Panc1 (cell line): Measurements from ENCODE around the gene NBL1. TPM values are rescaled to one million over a fixed set of nuclear protein-coding genes. Genes with fewer than 3 reads are reported as not detected.

ENCODE experiments used
- ATAC-seq: fragments of 200-7000 bp; cut with Tn5 transposase; 2 replicates; pipeline ENCODE4 v1.9.1; 2020; ENCODE audit warnings: mild to moderate bottlenecking, moderate library complexity
- BruUV-seq: library from RNA; stranded (reverse); fragments of 400-500 nt; replicated peaks from 2 replicates; lab custom pipeline; 2021; lab: Mats Ljungman, UMichigan
- CTCF ChIA-PET: fragments of 300-600 bp; sonication (Branson Sonifier 250); formaldehyde crosslinking; loops from one replicate; lab custom pipeline; 2022; ENCODE audit warnings: antibody characterized with exemption; lab: Charles Lee
- POLR2A ChIA-PET: fragments of 300-600 bp; sonication (Branson Sonifier 250); formaldehyde crosslinking; loops from one replicate; lab custom pipeline; 2022; ENCODE audit warnings: antibody characterized with exemption; lab: Charles Lee
- DNase-seq: peaks from one replicate; pipeline ENCODE4 v3.0.0-alpha.2; 2010; ENCODE audit warnings: low read depth, low spot score
- H3K27ac ChIP-seq: 2 replicates; pipeline ENCODE4 v1.5.1; 2011; ENCODE audit warnings: mild to moderate bottlenecking, low read length, inconsistent platforms
- H3K27me3 ChIP-seq: fragments of 200-500 bp; sonication (Bioruptor generic); 2 replicates; pipeline ENCODE4 v1.6.0; 2014; ENCODE audit warnings: low read length, inconsistent platforms; ENCODE audit not compliant: control insufficient read depth, insufficient read depth
- H3K36me3 ChIP-seq: fragments of 200-500 bp; sonication (Bioruptor generic); 2 replicates; pipeline ENCODE4 v1.5.1; 2014; ENCODE audit warnings: inconsistent platforms, mild to moderate bottlenecking, low read length, moderate library complexity; ENCODE audit not compliant: control insufficient read depth, insufficient read depth
- H3K4me1 ChIP-seq: 2 replicates; pipeline ENCODE4 v1.5.1; 2011; ENCODE audit warnings: inconsistent platforms, mild to moderate bottlenecking, low read length, moderate library complexity; ENCODE audit not compliant: control insufficient read depth, insufficient read depth
- H3K4me3 ChIP-seq, 2 experiments: 2 replicates each; pipeline ENCODE4 v1.5.1; 2011 to 2012; ENCODE audit warnings: low read depth in 2 of 2, low read length in 2 of 2, mild to moderate bottlenecking in 2 of 2, inconsistent platforms in 1 of 2, moderate library complexity in 1 of 2
- H3K9me3 ChIP-seq: fragments of 200-500 bp; sonication (Bioruptor generic); 2 replicates; pipeline ENCODE4 v1.5.1; 2014; ENCODE audit warnings: low read depth, mild to moderate bottlenecking, inconsistent platforms, low read length, moderate library complexity; ENCODE audit not compliant: control insufficient read depth, insufficient read depth
- POLR2AphosphoS5 ChIP-seq: IDR thresholded peaks from 2 replicates; pipeline ENCODE4 v1.6.1; 2012; ENCODE audit warnings: mild to moderate bottlenecking, low read depth, low read length, moderate library complexity
- SIN3A ChIP-seq: IDR thresholded peaks from 2 replicates; pipeline ENCODE4 v1.6.1; 2012; ENCODE audit warnings: low read depth, mild to moderate bottlenecking, low read length, moderate library complexity, borderline replicate concordance; ENCODE audit not compliant: insufficient read depth
- TCF7L2 ChIP-seq: IDR thresholded peaks from 2 replicates; pipeline ENCODE4 v1.6.1; 2011; ENCODE audit warnings: mild to moderate bottlenecking, low read depth, low read length, inconsistent platforms
- in situ Hi-C: cut with HindIII; loops from 2 replicates; pipeline ENCODE4 v1.10.0; 2016; ENCODE audit warnings: low sequenced_read_pairs, low pct_unique_long_range_greater_than_20kb
- intact Hi-C: fragments of 100-400 bp; cut with micrococcal nuclease; formaldehyde crosslinking; loops from one replicate; pipeline ENCODE4 v1.10.0; 2022; ENCODE audit not compliant: unreplicated experiment
- total RNA-seq: library from RNA; stranded (reverse); gene quantifications from one replicate; pipeline ENCODE4 v1.2.1, GENCODE V29; 2021; ENCODE audit not compliant: unreplicated experiment
- TF ChIP-seq, protein P1 (sequence below), 2 experiments: IDR thresholded peaks; 2 replicates each; pipeline ENCODE4 v1.6.1; 2011 to 2012; ENCODE audit warnings: low read depth in 2 of 2, control low read depth in 1 of 2, low read length in 1 of 2, mild to moderate bottlenecking in 1 of 2, moderate library complexity in 1 of 2; ENCODE audit not compliant: insufficient read depth in 1 of 2
- TF ChIP-seq, protein P2 (sequence below): fragments of 450-650 bp; IDR thresholded peaks from 2 replicates; pipeline ENCODE4 v1.5.1; 2017; ENCODE audit warnings: mild to moderate bottlenecking

The NBL1 gene
- total RNA-seq, 1 experiment from 2014 or later, result 191 TPM

DNA sequence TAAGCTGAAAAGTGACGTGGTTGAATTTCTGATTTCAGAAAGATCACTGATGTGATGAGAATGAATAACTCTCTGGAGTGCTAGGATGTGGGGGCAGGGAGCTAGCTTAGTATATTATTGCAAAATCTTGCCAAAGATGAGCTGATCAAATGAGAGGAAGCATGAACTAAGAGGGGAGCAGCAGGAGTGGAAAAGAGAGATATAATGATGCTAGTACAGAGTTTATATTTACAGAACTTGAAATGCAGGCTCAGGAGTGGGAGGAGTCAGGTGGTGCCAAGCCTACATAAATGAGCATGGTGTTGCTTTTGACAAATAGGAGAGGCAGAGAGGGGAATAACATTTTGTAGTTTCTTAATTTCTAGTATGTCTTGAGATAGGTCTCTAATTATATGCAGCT lies 38.1 kb upstream of the NBL1 start:
- TF ChIP-seq TCF7L2 (no peak), SIN3A (no peak), POLR2AphosphoS5 (no peak)
- TF ChIP-seq, protein P1, sequence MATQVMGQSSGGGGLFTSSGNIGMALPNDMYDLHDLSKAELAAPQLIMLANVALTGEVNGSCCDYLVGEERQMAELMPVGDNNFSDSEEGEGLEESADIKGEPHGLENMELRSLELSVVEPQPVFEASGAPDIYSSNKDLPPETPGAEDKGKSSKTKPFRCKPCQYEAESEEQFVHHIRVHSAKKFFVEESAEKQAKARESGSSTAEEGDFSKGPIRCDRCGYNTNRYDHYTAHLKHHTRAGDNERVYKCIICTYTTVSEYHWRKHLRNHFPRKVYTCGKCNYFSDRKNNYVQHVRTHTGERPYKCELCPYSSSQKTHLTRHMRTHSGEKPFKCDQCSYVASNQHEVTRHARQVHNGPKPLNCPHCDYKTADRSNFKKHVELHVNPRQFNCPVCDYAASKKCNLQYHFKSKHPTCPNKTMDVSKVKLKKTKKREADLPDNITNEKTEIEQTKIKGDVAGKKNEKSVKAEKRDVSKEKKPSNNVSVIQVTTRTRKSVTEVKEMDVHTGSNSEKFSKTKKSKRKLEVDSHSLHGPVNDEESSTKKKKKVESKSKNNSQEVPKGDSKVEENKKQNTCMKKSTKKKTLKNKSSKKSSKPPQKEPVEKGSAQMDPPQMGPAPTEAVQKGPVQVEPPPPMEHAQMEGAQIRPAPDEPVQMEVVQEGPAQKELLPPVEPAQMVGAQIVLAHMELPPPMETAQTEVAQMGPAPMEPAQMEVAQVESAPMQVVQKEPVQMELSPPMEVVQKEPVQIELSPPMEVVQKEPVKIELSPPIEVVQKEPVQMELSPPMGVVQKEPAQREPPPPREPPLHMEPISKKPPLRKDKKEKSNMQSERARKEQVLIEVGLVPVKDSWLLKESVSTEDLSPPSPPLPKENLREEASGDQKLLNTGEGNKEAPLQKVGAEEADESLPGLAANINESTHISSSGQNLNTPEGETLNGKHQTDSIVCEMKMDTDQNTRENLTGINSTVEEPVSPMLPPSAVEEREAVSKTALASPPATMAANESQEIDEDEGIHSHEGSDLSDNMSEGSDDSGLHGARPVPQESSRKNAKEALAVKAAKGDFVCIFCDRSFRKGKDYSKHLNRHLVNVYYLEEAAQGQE (IDR thresholded peaks at IDR 0.05; ENCODE audit: insufficient read depth in 1 of 2, low read depth in 2 of 2, low read length in 1 of 2), result no peak
- TF ChIP-seq, protein P2, sequence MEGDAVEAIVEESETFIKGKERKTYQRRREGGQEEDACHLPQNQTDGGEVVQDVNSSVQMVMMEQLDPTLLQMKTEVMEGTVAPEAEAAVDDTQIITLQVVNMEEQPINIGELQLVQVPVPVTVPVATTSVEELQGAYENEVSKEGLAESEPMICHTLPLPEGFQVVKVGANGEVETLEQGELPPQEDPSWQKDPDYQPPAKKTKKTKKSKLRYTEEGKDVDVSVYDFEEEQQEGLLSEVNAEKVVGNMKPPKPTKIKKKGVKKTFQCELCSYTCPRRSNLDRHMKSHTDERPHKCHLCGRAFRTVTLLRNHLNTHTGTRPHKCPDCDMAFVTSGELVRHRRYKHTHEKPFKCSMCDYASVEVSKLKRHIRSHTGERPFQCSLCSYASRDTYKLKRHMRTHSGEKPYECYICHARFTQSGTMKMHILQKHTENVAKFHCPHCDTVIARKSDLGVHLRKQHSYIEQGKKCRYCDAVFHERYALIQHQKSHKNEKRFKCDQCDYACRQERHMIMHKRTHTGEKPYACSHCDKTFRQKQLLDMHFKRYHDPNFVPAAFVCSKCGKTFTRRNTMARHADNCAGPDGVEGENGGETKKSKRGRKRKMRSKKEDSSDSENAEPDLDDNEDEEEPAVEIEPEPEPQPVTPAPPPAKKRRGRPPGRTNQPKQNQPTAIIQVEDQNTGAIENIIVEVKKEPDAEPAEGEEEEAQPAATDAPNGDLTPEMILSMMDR, result no peak
- ATAC-seq, result no peak
- POLR2A ChIA-PET, result interaction anchor here (0.6 kb wide), 1 partner anchor 99 kb away, joined by 3 read pairs; no protein-coding TSS in a partner anchor

DNA sequence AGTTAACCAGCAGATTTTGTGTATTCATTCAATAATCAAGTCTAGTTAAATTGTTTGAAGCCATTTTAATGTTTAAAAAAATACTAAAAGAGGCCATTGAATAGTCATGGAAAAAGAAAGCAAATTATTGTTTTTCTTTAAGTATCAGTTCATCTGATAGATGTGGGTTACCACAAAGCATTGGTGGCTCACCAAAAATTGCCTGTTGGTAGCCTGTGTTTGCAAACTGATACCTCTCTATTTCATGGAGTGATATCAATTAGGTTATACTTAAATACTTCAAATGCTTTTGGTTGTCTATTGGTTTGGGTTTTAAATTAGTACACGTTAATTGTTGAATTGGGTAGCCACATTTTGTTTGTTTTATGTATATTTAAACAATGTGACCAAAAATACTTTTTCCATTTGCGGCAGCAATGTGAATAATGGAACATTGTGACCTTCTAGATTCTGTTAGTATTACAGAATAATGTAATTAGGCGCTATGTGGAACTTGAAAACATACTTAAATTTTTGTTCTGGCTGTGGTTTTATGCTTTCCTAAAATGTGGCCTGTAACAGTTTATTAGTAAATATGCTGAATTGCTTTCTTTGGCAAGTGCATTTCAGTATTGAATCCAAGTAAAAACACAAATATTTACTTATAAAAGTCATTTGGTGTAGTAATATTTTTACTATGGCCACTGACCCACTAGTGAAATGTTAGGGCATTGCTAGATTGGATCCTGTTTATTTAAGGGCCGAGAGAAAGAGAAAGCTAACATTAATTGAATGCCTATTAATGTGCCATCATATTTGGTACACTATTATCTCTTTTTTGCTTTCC lies 37.1 kb upstream of the NBL1 start:
- Histone ChIP-seq H3K36me3 (no peaks in the 10 kb centered on the region), H3K4me1 (peaks cover 12% of the 10 kb centered on the region), H3K9me3 (no peaks in the 10 kb centered on the region), H3K27me3 (no peaks in the 10 kb centered on the region), H3K27ac (no peak overlapping the region), H3K4me3 (no peak overlapping the region)
- in situ Hi-C loops (no loop called here), intact Hi-C loops (no loop called here)
- ATAC-seq (no peak), DNase-seq (no peak)
- ChIA-PET CTCF (interaction anchor here (0.7 kb wide), 1 partner anchor 1884 kb away, joined by 3 read pairs; no protein-coding TSS in a partner anchor), POLR2A (no interaction called here)
- no TSS peak for BruUV-seq
- TF ChIP-seq, protein P2, result no peak
- TF ChIP-seq POLR2AphosphoS5 (no peak), TCF7L2 (no peak), SIN3A (no peak)
- TF ChIP-seq, protein P1 (IDR thresholded peaks at IDR 0.05; ENCODE audit: insufficient read depth in 1 of 2, low read depth in 2 of 2, low read length in 1 of 2), result no peak

More for the DNA sequence above, 38.1 kb upstream of the NBL1 start:
- Histone ChIP-seq H3K4me3 (no peak overlapping the region), H3K9me3 (no peaks in the 10 kb centered on the region), H3K36me3 (no peaks in the 10 kb centered on the region), H3K27ac (no peak overlapping the region), H3K27me3 (no peaks in the 10 kb centered on the region), H3K4me1 (peaks cover 12% of the 10 kb centered on the region)
- CTCF ChIA-PET, result interaction anchor here (0.7 kb wide), 2 partner anchors 172 to 1885 kb away, joined by 3 read pairs; no protein-coding TSS in a partner anchor
- BruUV-seq, result no TSS peak
- DNase-seq, result no peak
- intact Hi-C loops, result no loop called here
- in situ Hi-C loops, result no loop called here
